ENCODE measurements around the gene IQCN. TPM values are rescaled to one million over a fixed set of nuclear protein-coding genes. Genes with fewer than 3 reads are reported as not detected.
"Not testable (repeated sequence)": the region's sequence is repeated elsewhere in the genome, so short reads cannot be mapped to it uniquely, and the experiment has no call there.

IQCN gene
- total RNA-seq, 2 donors from 2014 or later: 0.52 to 1.5 TPM

GRCh38 chr19:18211683-18212082 is 62.6 kb downstream of the IQCN start:
- Histone ChIP-seq H3K4me3 (no peak overlapping the region), H3K27me3 (no peaks in the 10 kb centered on the region), H3K4me1 (peaks cover 0 to 7% of the 10 kb centered on the region in 2 donors), H3K27ac (no peak overlapping the region), H3K36me3 (no peaks in the 10 kb centered on the region), H3K9me3 (no peaks in the 10 kb centered on the region)
- no peak for DNase-seq (ENCODE audit: low spot score)
- TF ChIP-seq CTCF (IDR thresholded peaks at IDR 0.05): no peak

GRCh38 chr19:18209912-18210311 is 64.3 kb downstream of the IQCN start:
- H3K36me3 ChIP-seq; DNase-seq (ENCODE audit: low spot score); H3K4me3 ChIP-seq; H3K27ac ChIP-seq; H3K9me3 ChIP-seq; H3K27me3 ChIP-seq: not testable (repeated sequence)
- H3K4me1 ChIP-seq: peaks cover 0 to 16% of the 10 kb centered on the region in 2 donors

GRCh38 chr19:18208098-18208951 is 65.9 kb downstream of the IQCN start:
- Histone ChIP-seq H3K9me3 (no peaks in the 10 kb centered on the region), H3K36me3 (no peaks in the 10 kb centered on the region), H3K27me3 (no peaks in the 10 kb centered on the region), H3K4me3 (no peak overlapping the region), H3K4me1 (peaks cover 0 to 19% of the 10 kb centered on the region in 2 donors), H3K27ac (peak overlapping the region; percentile 42 to 46)
- DNase-seq (ENCODE audit: low spot score): no peak
- peak; percentile 87 for TF ChIP-seq CTCF (IDR thresholded peaks at IDR 0.05)

Small RNA genes within 50 kb of the gene (microRNA-seq; reads per million reads assigned to microRNA genes)
- 0.71 to 7.1 reads per million in 2 donors for gene MIR3188 (ENCODE audit: borderline number of aligned reads in 2 of 2, borderline replicate concordance in 1 of 2)

Other genes with a start within 250 kb of the IQCN start
- under 1 TPM; 0.22 to 0.75 TPM for gene IL12RB1, start 187.5 kb downstream of the IQCN start, total RNA-seq
- 1 to 10 TPM; 5.8 to 7.5 TPM for gene MAST3, start 176.7 kb downstream of the IQCN start, total RNA-seq
- gene PIK3R2, start 121.3 kb downstream of the IQCN start, total RNA-seq: 10 to 100 TPM; 18.7 to 19.0 TPM
- gene IFI30, start 100.6 kb downstream of the IQCN start, total RNA-seq: 10 to 100 TPM in 1 of 2 donors, 1 to 10 TPM in 1; 8.1 to 43.2 TPM
- gene MPV17L2, start 81.2 kb downstream of the IQCN start, total RNA-seq: 10 to 100 TPM; 28.3 to 40.8 TPM
- 10 to 100 TPM in 1 of 2 donors, 1 to 10 TPM in 1; 8.6 to 27.0 TPM for gene RAB3A, start 70.4 kb downstream of the IQCN start, total RNA-seq
- 1 to 10 TPM in 1 of 2 donors, not detected in 1; 1.4 TPM for gene PDE4C, start 48.0 kb downstream of the IQCN start, total RNA-seq
- 100 to 1,000 TPM; 240 to 420 TPM for gene JUND, start 7.2 kb upstream of the IQCN start, total RNA-seq
- 10 to 100 TPM; 68.5 to 97.3 TPM for gene LSM4, start 48.6 kb upstream of the IQCN start, total RNA-seq
- 10 to 100 TPM; 16.4 to 20.6 TPM for gene PGPEP1, start 66.1 kb upstream of the IQCN start, total RNA-seq
- gene GDF15, start 111.7 kb upstream of the IQCN start, total RNA-seq: 1 to 10 TPM; 1.1 to 2.7 TPM
- gene LRRC25, start 123.2 kb upstream of the IQCN start, total RNA-seq: 1 to 10 TPM; 2.6 to 6.8 TPM
- 10 to 100 TPM; 31.7 to 59.5 TPM for gene SSBP4, start 144.9 kb upstream of the IQCN start, total RNA-seq
- 10 to 100 TPM; 24.1 to 49.4 TPM for gene ISYNA1, start 163.7 kb upstream of the IQCN start, total RNA-seq
- 10 to 100 TPM; 12.4 to 17.5 TPM for gene ELL, start 247.6 kb upstream of the IQCN start, total RNA-seq